Measurements from ENCODE around the gene HERC3.

HERC3 gene

DNA sequence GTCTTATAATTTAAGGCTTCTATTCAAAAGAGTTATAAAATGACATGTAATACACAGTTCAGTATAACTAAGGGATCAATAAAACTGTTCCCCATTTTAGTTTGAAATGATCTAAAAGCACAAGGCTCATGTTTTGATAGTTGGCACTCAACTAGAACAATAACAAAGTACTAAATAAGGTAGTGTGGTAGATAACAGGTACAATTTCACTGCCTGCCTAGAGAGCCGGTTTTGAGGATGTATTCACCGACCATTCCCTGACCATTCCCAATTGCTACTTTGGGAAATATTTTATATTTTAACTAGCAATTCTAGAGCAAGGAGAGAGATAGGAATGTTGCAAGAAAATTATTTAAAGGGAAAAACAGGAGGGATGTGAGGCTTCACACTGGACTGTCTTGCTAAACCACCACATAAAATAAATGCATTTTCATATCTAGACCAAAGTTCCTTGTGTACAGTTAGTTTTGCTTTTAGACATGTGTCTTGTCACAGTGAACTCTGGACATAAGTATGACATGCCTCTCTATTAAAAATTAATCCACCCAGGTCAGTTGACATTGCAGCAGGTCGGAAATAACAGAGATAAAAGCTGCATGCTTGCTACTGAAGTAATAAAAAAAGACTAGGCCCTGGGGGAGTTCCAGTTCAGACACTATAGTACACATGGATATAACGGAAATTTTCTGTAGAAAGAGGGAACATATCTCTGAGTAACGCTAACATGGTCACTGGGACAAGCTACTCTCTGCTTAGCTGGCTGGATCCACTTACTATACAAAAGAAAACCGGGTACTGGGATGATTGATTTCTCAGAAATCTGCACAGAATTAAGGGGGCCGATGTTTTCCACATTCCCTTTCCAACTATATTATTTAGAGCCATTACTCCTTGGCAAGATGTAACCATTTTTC, 161.6 kb downstream of the HERC3 start:
- no peaks in the 10 kb centered on the region for H3F3A ChIP-seq (ENCODE audit: insufficient read depth, low read length)
- no peak overlapping the region for H3K27ac ChIP-seq (ENCODE audit: low read depth, low read length, poor library complexity, severe bottlenecking)
- no peaks in the 10 kb centered on the region for H3K9me3 ChIP-seq (ENCODE audit: low read length)
- H3K9me2 ChIP-seq (ENCODE audit: low read depth, low read length), result no peaks in the 10 kb centered on the region
- H3K4me3 ChIP-seq (ENCODE audit: low read depth, low read length, poor library complexity, severe bottlenecking), result no peak overlapping the region
- H3K79me2 ChIP-seq (ENCODE audit: insufficient read depth, low read length), result no peaks in the 10 kb centered on the region
- no peaks in the 10 kb centered on the region for H4K20me1 ChIP-seq (ENCODE audit: insufficient read depth, low read length)
- H3K36me3 ChIP-seq (ENCODE audit: insufficient read depth, low read length), result no peaks in the 10 kb centered on the region
- no peaks in the 10 kb centered on the region for H3K4me1 ChIP-seq (ENCODE audit: insufficient read depth, low read length, severe bottlenecking)
- H3K27me3 ChIP-seq (ENCODE audit: insufficient read depth, low read length), result peaks cover 9% of the 10 kb centered on the region
- no peak overlapping the region for H3K9ac ChIP-seq (ENCODE audit: low read length)
- no peak overlapping the region for H3K4me2 ChIP-seq (ENCODE audit: low read length)
- H2AFZ ChIP-seq (ENCODE audit: low read length), result no peak overlapping the region
- no peak for TF ChIP-seq EZH2 (IDR thresholded peaks at IDR 0.05; ENCODE audit: borderline replicate concordance, low read length)

GRCh38 chr4:88754796-88755195, 162.5 kb downstream of the HERC3 start:
- Histone ChIP-seq H3K27ac (ENCODE audit: low read depth, low read length, poor library complexity, severe bottlenecking) (no peak overlapping the region), H3K79me2 (ENCODE audit: insufficient read depth, low read length) (no peaks in the 10 kb centered on the region), H3K4me3 (ENCODE audit: low read depth, low read length, poor library complexity, severe bottlenecking) (no peak overlapping the region), H4K20me1 (ENCODE audit: insufficient read depth, low read length) (no peaks in the 10 kb centered on the region), H3K36me3 (ENCODE audit: insufficient read depth, low read length) (no peaks in the 10 kb centered on the region), H3K27me3 (ENCODE audit: insufficient read depth, low read length) (peaks cover 9% of the 10 kb centered on the region), H3K4me2 (ENCODE audit: low read length) (no peak overlapping the region), H3F3A (ENCODE audit: insufficient read depth, low read length) (no peaks in the 10 kb centered on the region), H3K9me2 (ENCODE audit: low read depth, low read length) (no peaks in the 10 kb centered on the region), H3K9ac (ENCODE audit: low read length) (no peak overlapping the region), H3K4me1 (ENCODE audit: insufficient read depth, low read length, severe bottlenecking) (no peaks in the 10 kb centered on the region), H3K9me3 (ENCODE audit: low read length) (no peaks in the 10 kb centered on the region), H2AFZ (ENCODE audit: low read length) (no peak overlapping the region)
- TF ChIP-seq EZH2 (IDR thresholded peaks at IDR 0.05; ENCODE audit: borderline replicate concordance, low read length) (no peak), CTCF (IDR thresholded peaks at IDR 0.05; ENCODE audit: low read length) (no peak)

- H4K20me1 ChIP-seq (ENCODE audit: insufficient read depth, low read length), result no peaks in the 10 kb centered on the region
- H3K4me3 ChIP-seq (ENCODE audit: low read depth, low read length, poor library complexity, severe bottlenecking), result no peak overlapping the region
- peaks cover 9% of the 10 kb centered on the region for H3K27me3 ChIP-seq (ENCODE audit: insufficient read depth, low read length)
- no peaks in the 10 kb centered on the region for H3K36me3 ChIP-seq (ENCODE audit: insufficient read depth, low read length)
- no peak overlapping the region for H3K27ac ChIP-seq (ENCODE audit: low read depth, low read length, poor library complexity, severe bottlenecking)
- TF ChIP-seq EZH2 (IDR thresholded peaks at IDR 0.05; ENCODE audit: borderline replicate concordance, low read length), result no peak
- TF ChIP-seq CTCF (IDR thresholded peaks at IDR 0.05; ENCODE audit: low read length), result no peak
- H3K4me2 ChIP-seq (ENCODE audit: low read length), result no peak overlapping the region
- H3K9me3 ChIP-seq (ENCODE audit: low read length), result no peaks in the 10 kb centered on the region
- H3K4me1 ChIP-seq (ENCODE audit: insufficient read depth, low read length, severe bottlenecking), result no peaks in the 10 kb centered on the region
- no peaks in the 10 kb centered on the region for H3F3A ChIP-seq (ENCODE audit: insufficient read depth, low read length)
- no peaks in the 10 kb centered on the region for H3K9me2 ChIP-seq (ENCODE audit: low read depth, low read length)
- no peak overlapping the region for H2AFZ ChIP-seq (ENCODE audit: low read length)
- H3K79me2 ChIP-seq (ENCODE audit: insufficient read depth, low read length), result no peaks in the 10 kb centered on the region
- H3K9ac ChIP-seq (ENCODE audit: low read length), result no peak overlapping the region
Observed at GRCh38 chr4:88755454-88755853, 163.2 kb downstream of the HERC3 start.
